HepG2 (cell line): ENCODE data around the gene MTCP1. TPM values are rescaled to one million over a fixed set of nuclear protein-coding genes. Genes with fewer than 3 reads are reported as not detected.

ENCODE experiments used
- ATAC-seq: fragments of 200-7000 bp; cut with Tn5 transposase; 3 replicates; pipeline ENCODE4 v1.9.1; 2020; ENCODE audit warnings: mild to moderate bottlenecking, moderate library complexity
- BruUV-seq: library from RNA; stranded (reverse); fragments of 400-500 nt; replicated peaks from 2 replicates; lab custom pipeline; 2021; lab: Mats Ljungman, UMichigan
- CTCF ChIA-PET: fragments of 300-600 bp; formaldehyde crosslinking; extraction: SDS; loops from one replicate; lab custom pipeline; 2021; ENCODE audit warnings: low total read pairs, inconsistent platforms, low intra/inter-chr PET ratio; lab: Yijun Ruan, JAX
- POLR2A ChIA-PET: fragments of 350-600 bp; sonication (Branson Sonifier 250); formaldehyde crosslinking; loops from one replicate; lab custom pipeline; 2020; ENCODE audit warnings: antibody characterized with exemption, inconsistent platforms; lab: Yijun Ruan, JAX
- DNase-seq: peaks from one replicate; pipeline ENCODE4 v3.0.0-alpha.2; 2015; ENCODE audit warnings: low spot score
- FAIRE-seq: peaks from 3 replicates; lab custom pipeline; 2011; peaks lifted over from hg19 to GRCh38; lab: Jason Lieb, UNC
- H2AFZ ChIP-seq: one replicate; pipeline ENCODE4 v1.6.1; 2011; ENCODE audit warnings: low read length, inconsistent platforms
- H3K27ac ChIP-seq: fragments of 300-600 bp; 3 replicates; pipeline ENCODE4 v1.8.0; 2011; ENCODE audit warnings: mixed run types, mild to moderate bottlenecking, mixed read lengths, low read length, inconsistent platforms; ENCODE audit not compliant: insufficient read depth; ENCODE audit errors: extremely low read length
- H3K27me3 ChIP-seq, 2 experiments: fragments of 200-600 bp in 1 of 2; 2 replicates in 1 of 2; 3 replicates in 1 of 2; pipeline versions ENCODE4 v1.6.0 to v1.8.0; 2011; ENCODE audit warnings: low read length in 2 of 2, mild to moderate bottlenecking in 2 of 2, moderate library complexity in 2 of 2, inconsistent platforms in 1 of 2; ENCODE audit not compliant: insufficient read depth in 2 of 2, control insufficient read depth in 1 of 2
- H3K36me3 ChIP-seq, 2 experiments: fragments of 200-600 bp in 1 of 2; replicated peaks in 1 of 2; 2 replicates in 1 of 2; 3 replicates in 1 of 2; pipeline versions ENCODE4 v1.5.1 to v1.8.0; 2011; ENCODE audit warnings: low read length in 2 of 2, inconsistent platforms in 1 of 2; ENCODE audit not compliant: insufficient read depth in 2 of 2, control insufficient read depth in 1 of 2
- H3K4me1 ChIP-seq: 2 replicates; pipeline ENCODE4 v1.5.1; 2012; ENCODE audit warnings: low read length, inconsistent platforms; ENCODE audit not compliant: insufficient read depth
- H3K4me2 ChIP-seq: 2 replicates; pipeline ENCODE4 v1.6.0; 2011; ENCODE audit warnings: low read depth, low read length, inconsistent platforms
- H3K4me3 ChIP-seq, 3 experiments: fragments of 200-600 bp in 1 of 3; sonication (generic), shearing (Covaris generic) in 1 of 3; replicated peaks in 1 of 3; 2 replicates each; pipeline ENCODE4 v1.5.1; 2011 to 2016; ENCODE audit warnings: low read length in 3 of 3, inconsistent platforms in 2 of 3, low read depth in 2 of 3, mild to moderate bottlenecking in 2 of 3, control low read depth in 1 of 3, mixed read lengths in 1 of 3; ENCODE audit not compliant: insufficient read depth in 1 of 3
- H3K79me2 ChIP-seq: one replicate; pipeline ENCODE4 v1.6.1; 2011; ENCODE audit warnings: low read length, inconsistent platforms; ENCODE audit not compliant: insufficient read depth
- H3K9ac ChIP-seq: 2 replicates; pipeline ENCODE4 v1.6.0; 2011; ENCODE audit warnings: mild to moderate bottlenecking, low read depth, low read length, inconsistent platforms; ENCODE audit not compliant: insufficient read depth
- H3K9me3 ChIP-seq: 2 replicates; pipeline ENCODE4 v1.5.1; 2012; ENCODE audit warnings: mild to moderate bottlenecking, low read length
- H4K20me1 ChIP-seq: 2 replicates; pipeline ENCODE4 v1.6.0; 2011; ENCODE audit warnings: inconsistent platforms, mild to moderate bottlenecking, low read length, moderate library complexity; ENCODE audit not compliant: insufficient read depth
- NCOA1 ChIP-seq: sonication (generic); formaldehyde crosslinking; IDR thresholded peaks from 2 replicates; pipeline ENCODE4 v1.9.0; 2021; ENCODE audit warnings: missing genetic modification reagents
- RCOR2 ChIP-seq: IDR thresholded peaks from 2 replicates; pipeline ENCODE4 v1.6.1; 2016; ENCODE audit warnings: missing biosample characterization, missing genetic modification reagents
- REL ChIP-seq: sonication (generic); formaldehyde crosslinking; conservative IDR thresholded peaks from 2 replicates; pipeline ENCODE4 v1.8.0; 2022; ENCODE audit warnings: mild to moderate bottlenecking, missing genetic modification reagents, moderate library complexity
- SOX13 ChIP-seq, 3 experiments: fragments of 450-650 bp in 1 of 3; sonication (generic) in 1 of 3; formaldehyde crosslinking in 1 of 3; IDR thresholded peaks in 2 of 3; conservative IDR thresholded peaks in 1 of 3; 2 replicates each; pipeline versions ENCODE4 v1.5.0 to v1.6.1; 2016 to 2020; ENCODE audit warnings: antibody characterized with exemption in 1 of 3, mild to moderate bottlenecking in 1 of 3, missing compliant biosample characterization in 1 of 3, missing genetic modification reagents in 1 of 3, moderate library complexity in 1 of 3
- SP2 ChIP-seq: sonication (generic); formaldehyde crosslinking; IDR thresholded peaks from 2 replicates; pipeline ENCODE4 v1.5.1; 2020; ENCODE audit warnings: mild to moderate bottlenecking, missing genetic modification reagents
- ZNF280D ChIP-seq: sonication (generic); formaldehyde crosslinking; IDR thresholded peaks from 2 replicates; pipeline ENCODE4 v1.5.1; 2020; ENCODE audit warnings: mild to moderate bottlenecking, missing genetic modification reagents
- ZSCAN20 ChIP-seq: sonication (generic); formaldehyde crosslinking; IDR thresholded peaks from 2 replicates; pipeline ENCODE4 v1.4.0; 2020; ENCODE audit warnings: missing genetic modification reagents, mild to moderate bottlenecking, borderline replicate concordance
- WGBS: methylation state at CpG from one replicate; pipeline ENCODE4 v1.1.6; 2017; ENCODE audit warnings: low lambda C conversion rate; 5-methylcytosine and 5-hydroxymethylcytosine counted together
- in situ Hi-C: cut with HindIII; loops from 2 replicates; pipeline ENCODE4 v1.10.0; 2017; ENCODE audit warnings: low pct_unique_long_range_greater_than_20kb; ENCODE audit not compliant: extremely low pct_ligation_motif_present
- intact Hi-C: fragments of 100-400 bp; cut with micrococcal nuclease; formaldehyde crosslinking; loops from one replicate; pipeline ENCODE4 v1.10.0; 2022; ENCODE audit not compliant: unreplicated experiment
- polyA plus RNA-seq, 8 experiments: library from polyadenylated mRNA; depleted of rRNA in 3 of 8; stranded (reverse) in 7 of 8; unstranded in 1 of 8; fragments of >200 nt; fragmentation: Illumina TruSeq in 4 of 8; extraction: Trizol in 4 of 8; gene quantifications; 2 replicates each; pipeline versions ENCODE4 v1.2.1 to v1.2.3, GENCODE V29; 2011 to 2016; ENCODE audit warnings: low read depth in 4 of 8, missing spikeins in 1 of 8, mixed read lengths in 1 of 8; ENCODE audit not compliant: insufficient read depth in 1 of 8
- total RNA-seq, 5 experiments: library from RNA; depleted of rRNA; stranded (reverse); fragments of >200 nt; fragmentation: Illumina TruSeq; extraction: Trizol; gene quantifications; 2 replicates each; pipeline ENCODE4 v1.2.3, GENCODE V29; 2016; ENCODE audit warnings: low read depth in 1 of 5
- TF ChIP-seq, protein P1 (sequence below): sonication (generic); formaldehyde crosslinking; IDR thresholded peaks from 2 replicates; pipeline ENCODE4 v1.9.0; 2021; ENCODE audit warnings: missing genetic modification reagents, borderline replicate concordance
- TF ChIP-seq, protein P2 (sequence below): sonication (generic); formaldehyde crosslinking; conservative IDR thresholded peaks from 2 replicates; pipeline ENCODE4 v1.4.0; 2020; ENCODE audit warnings: missing genetic modification reagents

Gene MTCP1
- total and polyA plus RNA-seq, 2 of the 13 experiments (the other 11 are each of a cell fraction or from before 2014, with no cell fraction given): 5.1 to 18.9 TPM

- TF ChIP-seq RCOR2 (CRISPR knock-in tag): no peak
- TF ChIP-seq SOX13 (IDR thresholded peaks at IDR 0.05): no peak
- no peak for TF ChIP-seq SOX13 (CRISPR knock-in tag; conservative IDR thresholded peaks at IDR 0.05 in 1 of 2, IDR thresholded peaks at IDR 0.05 in 1 of 2)
- TF ChIP-seq ZNF280D (CRISPR knock-in tag): no peak
- no peak for TF ChIP-seq ZSCAN20
- TF ChIP-seq REL (CRISPR knock-in tag): no peak
- no peak for TF ChIP-seq SP2 (CRISPR knock-in tag)
- no peak for TF ChIP-seq NCOA1 (CRISPR knock-in tag)
- TF ChIP-seq, protein P1, sequence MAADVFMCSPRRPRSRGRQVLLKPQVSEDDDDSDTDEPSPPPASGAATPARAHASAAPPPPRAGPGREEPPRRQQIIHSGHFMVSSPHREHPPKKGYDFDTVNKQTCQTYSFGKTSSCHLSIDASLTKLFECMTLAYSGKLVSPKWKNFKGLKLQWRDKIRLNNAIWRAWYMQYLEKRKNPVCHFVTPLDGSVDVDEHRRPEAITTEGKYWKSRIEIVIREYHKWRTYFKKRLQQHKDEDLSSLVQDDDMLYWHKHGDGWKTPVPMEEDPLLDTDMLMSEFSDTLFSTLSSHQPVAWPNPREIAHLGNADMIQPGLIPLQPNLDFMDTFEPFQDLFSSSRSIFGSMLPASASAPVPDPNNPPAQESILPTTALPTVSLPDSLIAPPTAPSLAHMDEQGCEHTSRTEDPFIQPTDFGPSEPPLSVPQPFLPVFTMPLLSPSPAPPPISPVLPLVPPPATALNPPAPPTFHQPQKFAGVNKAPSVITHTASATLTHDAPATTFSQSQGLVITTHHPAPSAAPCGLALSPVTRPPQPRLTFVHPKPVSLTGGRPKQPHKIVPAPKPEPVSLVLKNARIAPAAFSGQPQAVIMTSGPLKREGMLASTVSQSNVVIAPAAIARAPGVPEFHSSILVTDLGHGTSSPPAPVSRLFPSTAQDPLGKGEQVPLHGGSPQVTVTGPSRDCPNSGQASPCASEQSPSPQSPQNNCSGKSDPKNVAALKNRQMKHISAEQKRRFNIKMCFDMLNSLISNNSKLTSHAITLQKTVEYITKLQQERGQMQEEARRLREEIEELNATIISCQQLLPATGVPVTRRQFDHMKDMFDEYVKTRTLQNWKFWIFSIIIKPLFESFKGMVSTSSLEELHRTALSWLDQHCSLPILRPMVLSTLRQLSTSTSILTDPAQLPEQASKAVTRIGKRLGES: no peak
- TF ChIP-seq, protein P2, sequence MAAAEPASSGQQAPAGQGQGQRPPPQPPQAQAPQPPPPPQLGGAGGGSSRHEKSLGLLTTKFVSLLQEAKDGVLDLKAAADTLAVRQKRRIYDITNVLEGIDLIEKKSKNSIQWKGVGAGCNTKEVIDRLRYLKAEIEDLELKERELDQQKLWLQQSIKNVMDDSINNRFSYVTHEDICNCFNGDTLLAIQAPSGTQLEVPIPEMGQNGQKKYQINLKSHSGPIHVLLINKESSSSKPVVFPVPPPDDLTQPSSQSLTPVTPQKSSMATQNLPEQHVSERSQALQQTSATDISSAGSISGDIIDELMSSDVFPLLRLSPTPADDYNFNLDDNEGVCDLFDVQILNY (CRISPR knock-in tag): no peak
- POLR2A ChIA-PET: no interaction called here
- DNase-seq (no peak), FAIRE-seq (no peak), ATAC-seq (no peak)
- H3K4me3 ChIP-seq: no peak overlapping the region
- H3K9me3 ChIP-seq: no peaks in the 10 kb centered on the region
- BruUV-seq: no TSS peak
- WGBS: 97% methylated on average over 3 of the region's 5 CpGs
- H3K4me2 ChIP-seq: no peak overlapping the region
- no peaks in the 10 kb centered on the region for H3K27me3 ChIP-seq
- H3K36me3 ChIP-seq: peaks cover 2 to 3% of the 10 kb centered on the region in 2 experiments; a peak in 3 of 5 replicates
- H4K20me1 ChIP-seq: no peaks in the 10 kb centered on the region
- H3K9ac ChIP-seq: no peak overlapping the region
- no peaks in the 10 kb centered on the region for H3K79me2 ChIP-seq
- no peak overlapping the region for H3K27ac ChIP-seq
- H2AFZ ChIP-seq: no peak overlapping the region
- CTCF ChIA-PET: no interaction called here
- intact Hi-C loops: no loop called here
- peaks cover 12% of the 10 kb centered on the region for H3K4me1 ChIP-seq
- in situ Hi-C loops: loop anchor here (10.0 kb wide), 1 partner anchor 68 kb away; no protein-coding TSS in a partner anchor
Measured at GRCh38 chrX:155052738-155053498, 18.0 kb downstream of the MTCP1 start.
